Fibroblast of peridontal ligament (primary cell): ENCODE results near the gene ZNF804A.

Experiments used
- DNase-seq: peaks from one replicate; pipeline ENCODE4 v3.0.0-alpha.2; 2010; ENCODE audit errors: extremely low read depth

ZNF804A gene

GRCh38 chr2:184936761-184937160 is 338.4 kb downstream of the ZNF804A start:
- peak; percentile 35 for DNase-seq

- DNase-seq, result no peak
Observed at GRCh38 chr2:184938221-184938985, 340.1 kb downstream of the ZNF804A start.

- no peak for DNase-seq
Observed at GRCh38 chr2:184945326-184945725, 347.0 kb downstream of the ZNF804A start.

- DNase-seq, result no peak
Observed at GRCh38 chr2:184945824-184946223, 347.5 kb downstream of the ZNF804A start.

GRCh38 chr2:184956856-184957255 is 358.5 kb downstream of the ZNF804A start:
- DNase-seq, result no peak

GRCh38 chr2:184971546-184972068 is 373.3 kb downstream of the ZNF804A start:
- DNase-seq, result no peak
